NOMO-1 (cell line): ENCODE measurements around the gene GDF15.

Experiments used
- DNase-seq, 2 experiments: peaks; one replicate each; lab custom pipeline; 2025; ENCODE audit not compliant: unreplicated experiment in 2 of 2; lab: John Stamatoyannopoulos, UW

The GDF15 gene

DNA sequence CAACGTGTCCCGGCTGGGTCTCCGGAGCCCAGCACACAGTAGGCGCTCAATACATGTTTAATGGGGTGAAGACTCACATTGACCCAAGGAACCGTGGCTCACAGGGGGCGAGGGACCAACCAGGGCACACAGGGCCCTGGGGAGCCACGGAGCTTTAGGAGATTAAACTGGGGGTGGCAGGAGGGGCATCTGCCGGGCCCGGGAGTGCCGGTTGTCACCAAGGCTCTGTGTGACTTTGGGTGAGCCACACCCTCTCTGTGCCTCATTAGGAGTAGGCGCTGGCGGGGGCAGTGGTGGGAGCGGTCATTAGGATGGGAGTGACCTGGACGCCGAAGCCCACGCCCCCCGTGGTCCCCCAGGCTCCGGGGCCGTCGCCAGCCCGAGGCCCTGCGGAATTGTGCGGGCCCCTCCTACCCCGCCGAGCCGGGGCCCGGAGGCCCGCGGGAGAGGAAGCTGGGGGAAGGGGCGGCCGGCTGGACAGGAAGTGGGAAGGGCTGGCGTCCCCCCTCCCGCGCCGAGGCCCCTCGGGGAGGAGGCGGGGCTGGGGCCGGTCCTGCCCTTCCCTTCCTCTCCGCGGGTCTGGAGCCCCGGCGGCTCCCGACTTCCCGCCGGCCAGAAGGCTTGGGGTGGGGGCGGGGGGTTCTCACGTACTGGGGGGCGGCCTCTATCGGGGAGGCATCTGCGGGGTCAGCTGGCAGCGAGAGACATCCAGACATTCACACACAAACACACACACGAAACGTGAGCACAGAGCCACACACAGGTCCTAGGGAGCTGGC, 31.5 kb downstream of the GDF15 start:
- peak; percentile 72 to 89 for DNase-seq

DNA sequence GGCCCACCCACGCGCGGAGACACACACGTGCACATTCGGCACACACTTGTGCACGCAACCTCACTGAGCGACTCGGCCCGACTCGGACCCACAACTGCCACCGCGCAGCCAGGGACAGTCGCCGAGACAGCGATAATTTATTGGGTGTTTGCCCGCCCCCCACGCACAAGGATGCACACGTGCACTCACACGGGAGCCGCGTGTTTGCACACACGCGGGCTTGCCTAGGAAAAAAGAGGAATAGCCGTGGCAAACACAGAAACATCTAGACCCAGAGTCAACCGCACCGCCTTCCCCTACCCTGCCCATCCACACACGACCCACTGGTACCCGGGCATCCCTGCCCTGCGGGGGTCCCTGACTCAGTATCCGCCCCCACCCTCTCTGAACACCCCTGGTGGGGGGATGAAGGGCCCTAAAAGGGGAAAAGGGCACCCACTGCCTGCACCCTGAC, 32.1 kb downstream of the GDF15 start:
- no peak for DNase-seq

DNA sequence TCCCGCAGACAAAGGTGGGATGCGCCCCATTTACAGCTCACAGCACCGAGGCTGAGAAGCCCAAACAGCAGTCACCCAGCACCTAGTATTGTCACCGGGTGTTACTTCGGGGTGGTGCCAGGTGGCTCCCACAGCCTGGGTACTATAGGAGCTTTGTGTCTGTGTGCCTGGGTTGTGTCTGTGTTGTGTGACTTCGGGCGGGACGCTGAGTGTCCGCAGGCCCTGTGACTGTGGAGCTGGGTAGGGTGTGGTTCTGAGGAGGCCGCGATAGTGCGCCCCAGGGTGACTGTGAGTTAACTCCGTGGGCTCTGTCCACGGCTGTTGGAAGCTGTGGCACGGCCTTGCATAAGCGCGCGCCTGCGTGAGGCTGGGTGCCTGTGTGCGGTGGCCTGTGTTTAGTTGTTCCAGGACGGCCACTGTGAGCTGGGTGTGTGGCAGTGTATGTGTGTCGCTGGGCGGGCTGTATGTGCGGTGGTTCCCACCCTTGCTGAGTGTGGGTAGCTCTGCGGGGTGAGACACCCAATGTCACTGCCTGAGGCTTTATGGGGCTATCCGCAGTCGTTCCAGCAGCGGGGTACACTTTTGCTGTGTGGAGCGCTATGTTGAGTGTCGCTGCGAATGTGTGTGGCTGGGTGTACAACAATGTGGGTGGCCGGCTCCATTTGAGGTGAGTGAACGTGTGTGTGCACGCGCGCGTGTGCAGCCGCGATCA, 32.7 kb downstream of the GDF15 start:
- DNase-seq, result peak in 1 of 2 experiments; percentile 52

DNA sequence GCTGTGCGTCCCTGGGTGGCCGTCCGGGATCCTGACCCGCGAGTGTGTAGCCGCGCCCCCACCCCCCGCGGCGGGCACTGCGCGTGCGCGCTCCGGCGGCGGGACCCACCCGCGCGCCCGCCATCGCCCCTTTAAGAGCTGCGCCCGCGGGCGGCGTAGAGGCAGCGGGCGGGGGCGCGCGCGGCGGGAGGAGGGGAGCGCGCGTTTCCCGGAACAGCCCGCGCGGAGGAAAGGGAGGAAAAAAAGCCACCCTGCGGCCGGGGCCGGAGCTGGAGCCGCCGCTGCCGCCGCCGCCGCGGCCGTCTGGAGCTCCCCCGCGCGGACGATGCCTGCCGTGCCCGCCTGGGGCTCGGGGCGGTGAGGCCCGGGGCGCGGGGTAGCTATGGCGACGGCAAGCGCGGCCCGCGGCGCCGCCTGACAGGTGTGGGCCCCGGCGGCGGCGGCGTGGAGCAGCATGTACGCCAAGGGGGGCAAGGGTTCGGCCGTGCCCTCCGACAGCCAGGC, 33.3 kb downstream of the GDF15 start, which contains the start of gene SSBP4:
Gene SSBP4 (plus strand): TSS at position 204 of the 504 bp plus-strand sequence. CDS start 251 bp downstream, at position 455.
- peak; percentile 59 to 79 for DNase-seq

DNA sequence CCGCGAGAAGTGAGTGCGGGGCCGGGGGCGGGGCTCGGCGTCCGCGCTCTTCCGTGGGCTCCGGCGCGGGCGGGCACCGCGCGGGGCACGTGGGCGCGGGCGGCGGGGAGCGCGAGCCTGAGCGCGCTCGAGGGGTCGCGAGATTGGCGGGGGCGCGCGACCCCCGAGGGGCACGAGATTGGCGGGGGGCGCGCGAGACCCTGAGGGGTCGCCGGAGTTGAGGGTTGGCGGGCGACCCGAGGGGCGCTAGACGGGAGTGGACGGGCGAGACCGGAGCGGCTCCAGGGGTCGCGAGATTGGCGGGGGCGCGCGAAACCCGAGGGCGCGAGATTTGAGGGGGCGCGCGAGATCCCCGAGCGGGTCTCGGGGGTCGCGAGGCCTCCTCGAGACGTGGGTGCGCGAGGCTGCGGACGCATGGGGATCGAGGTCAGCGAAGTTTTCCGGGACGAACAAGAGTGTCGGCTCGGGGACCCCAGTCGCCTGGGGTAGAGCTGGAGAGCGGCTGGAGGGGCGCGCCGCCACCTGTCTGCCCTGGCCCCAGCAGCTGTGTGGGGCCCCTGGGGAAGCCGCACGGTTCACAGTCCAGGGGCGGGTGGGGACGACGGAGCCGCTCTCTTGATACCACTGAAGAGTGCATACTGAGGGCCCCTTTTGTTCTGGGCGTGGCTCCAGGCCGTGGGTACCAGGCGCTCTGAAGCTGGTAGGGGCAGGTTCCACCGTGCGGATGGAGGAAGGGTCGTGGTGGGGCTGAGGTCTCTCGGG, 33.9 kb downstream of the GDF15 start:
- DNase-seq, result peak; percentile 16 to 47

DNA sequence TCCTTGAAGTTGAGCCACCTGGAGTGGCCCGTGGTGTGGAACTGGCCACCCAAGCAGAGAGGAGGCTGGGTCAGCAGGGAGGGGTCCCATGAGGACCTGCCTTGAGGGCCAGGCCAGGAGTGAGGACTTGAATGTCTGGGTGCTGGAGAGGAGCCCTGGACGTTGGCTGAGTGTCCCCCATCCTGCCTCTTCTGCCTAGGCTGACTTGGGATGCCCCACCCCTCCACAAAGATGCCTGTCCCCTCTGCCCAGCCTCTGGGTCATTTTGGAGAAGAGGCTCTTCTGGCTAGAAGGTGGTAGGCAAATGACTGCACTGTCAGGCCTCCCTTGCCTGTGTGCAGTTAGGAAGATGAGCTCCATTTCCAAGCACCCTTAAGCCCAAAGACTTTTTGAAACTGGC, 35.0 kb downstream of the GDF15 start:
- DNase-seq, result no peak

DNA sequence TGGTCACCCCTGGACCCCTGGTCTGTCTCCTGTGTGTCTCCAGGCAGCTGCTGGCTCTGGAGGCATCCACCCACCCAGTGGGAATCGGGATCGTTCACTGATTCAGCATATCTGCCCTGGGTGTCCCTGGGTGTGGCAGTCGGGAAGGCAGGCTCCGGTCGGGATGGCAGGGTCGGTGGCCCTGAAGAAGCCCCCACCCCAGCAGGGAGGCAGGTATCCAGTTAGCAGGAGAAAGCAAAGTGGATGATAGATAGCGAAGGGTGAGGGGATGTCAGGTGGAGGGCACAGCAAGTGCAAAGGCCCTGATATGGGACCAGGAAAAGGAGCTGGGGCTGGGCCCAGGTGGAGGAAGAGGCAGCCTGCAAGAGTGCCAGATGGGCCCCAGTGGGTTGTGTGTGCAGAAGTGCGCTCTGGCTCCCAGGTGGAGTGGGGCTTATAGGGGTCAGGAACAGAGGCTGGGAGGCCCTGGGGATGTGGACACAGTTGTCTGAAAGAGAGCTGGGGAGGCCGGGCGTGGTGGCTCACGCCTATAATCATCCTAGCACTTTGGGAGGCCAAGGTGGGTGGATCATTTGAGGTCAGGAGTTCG, 35.5 kb downstream of the GDF15 start:
- DNase-seq, result no peak

DNA sequence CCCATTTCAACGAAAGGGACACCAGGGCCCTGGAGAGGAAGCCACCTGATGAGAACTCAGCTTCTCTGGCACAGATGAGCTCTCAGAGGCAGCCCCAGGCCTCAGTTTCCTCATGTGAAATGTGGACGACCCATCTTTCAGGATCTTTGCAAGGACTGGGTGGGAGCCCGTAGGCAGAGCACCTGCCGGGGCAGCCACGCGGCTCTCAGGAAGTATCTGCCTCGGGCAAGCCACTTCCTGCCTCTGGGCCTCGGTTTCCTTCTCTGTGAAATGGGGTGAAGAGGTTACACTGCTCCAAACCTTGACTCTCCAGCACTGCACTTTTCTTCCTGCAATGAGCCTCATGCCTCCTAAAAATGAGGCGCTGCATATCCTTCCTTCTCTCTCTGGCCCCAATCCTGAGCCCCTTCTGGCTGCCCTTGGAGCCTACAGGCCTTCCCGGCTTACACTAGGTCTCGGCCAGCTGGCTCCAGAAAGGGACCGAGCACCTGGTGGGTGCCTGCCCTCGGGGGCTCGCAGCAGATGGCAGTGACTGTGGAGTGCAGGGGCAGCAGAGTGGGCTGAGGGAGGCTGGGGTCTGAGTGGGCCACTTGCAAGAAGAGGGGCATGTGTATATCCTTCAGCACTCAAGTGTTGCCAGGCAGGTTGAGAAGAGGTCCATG, 36.7 kb downstream of the GDF15 start:
- no peak for DNase-seq

DNA sequence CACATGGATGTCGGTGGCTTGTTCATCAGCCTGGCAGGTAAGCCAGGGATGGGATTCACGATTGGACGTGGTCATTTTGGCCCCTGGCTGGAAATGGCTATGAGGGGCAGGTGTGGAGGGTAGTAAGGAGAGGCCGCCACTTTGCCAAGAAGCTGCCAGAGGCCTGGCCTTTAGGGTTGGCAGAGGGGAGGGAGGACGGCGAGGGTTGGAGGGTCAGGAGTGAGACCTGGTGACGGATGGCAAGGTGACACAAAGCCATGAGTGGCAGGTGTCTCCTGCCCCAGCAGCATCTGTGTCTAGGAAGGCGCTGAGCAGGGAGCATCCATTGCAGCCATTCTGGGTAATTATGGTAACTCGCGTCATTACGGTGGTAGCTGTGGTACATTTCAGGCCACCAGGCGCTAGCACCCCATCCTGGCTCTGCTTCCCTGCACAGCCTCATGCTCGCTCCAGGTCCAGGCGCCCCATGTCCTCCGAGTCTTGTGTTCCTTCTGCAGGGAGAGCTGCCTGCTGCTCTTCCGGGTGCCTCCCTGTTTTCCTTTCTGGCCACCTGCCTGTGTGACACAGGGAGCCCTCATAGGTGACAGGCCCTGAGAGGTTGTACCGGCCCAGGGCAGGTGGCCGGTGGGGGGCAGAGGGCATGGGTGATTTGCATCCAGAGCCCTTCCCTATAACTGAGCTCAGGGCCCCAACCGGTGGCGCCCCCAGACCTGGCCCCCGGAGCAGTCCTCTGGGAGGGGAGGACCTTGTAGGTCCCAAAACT, 37.5 kb downstream of the GDF15 start:
- no peak for DNase-seq

DNA sequence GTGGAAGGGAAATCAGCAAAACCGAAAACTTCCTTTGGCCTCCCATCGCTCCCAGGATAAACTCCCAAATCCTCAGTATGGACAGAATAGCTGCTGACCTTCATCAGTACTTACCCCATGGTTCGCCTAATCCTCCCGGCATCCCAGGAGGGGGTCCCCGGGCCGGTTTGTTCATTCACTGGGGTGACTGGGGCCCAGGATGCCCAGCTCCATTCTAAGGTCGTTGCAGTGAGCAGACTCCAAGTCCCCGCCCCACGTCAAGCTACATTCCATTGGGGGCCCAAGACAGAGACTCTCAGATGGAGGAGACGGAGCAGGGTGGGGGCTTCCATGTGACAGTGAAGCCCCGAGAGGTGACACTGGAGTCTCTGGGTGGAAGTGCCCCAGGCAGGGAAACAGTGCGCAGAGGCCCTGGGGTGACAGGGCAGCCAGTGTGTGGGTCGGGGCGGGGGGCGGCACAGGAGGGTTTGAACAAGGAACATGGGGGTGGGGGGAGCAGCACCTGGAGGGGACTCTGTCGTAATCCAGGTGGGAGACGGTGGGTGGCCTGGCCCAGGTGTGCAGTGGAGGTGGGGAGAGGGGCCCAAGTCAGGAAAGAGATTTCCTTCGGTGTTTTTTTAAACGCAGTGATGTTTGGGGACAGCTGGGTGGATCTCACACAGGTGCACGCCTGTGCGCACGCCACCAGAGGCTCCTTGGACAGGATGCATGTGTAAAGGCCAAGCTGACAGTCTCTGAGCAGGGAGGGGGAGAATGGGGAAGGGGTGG, 38.3 kb downstream of the GDF15 start:
- no peak for DNase-seq

DNA sequence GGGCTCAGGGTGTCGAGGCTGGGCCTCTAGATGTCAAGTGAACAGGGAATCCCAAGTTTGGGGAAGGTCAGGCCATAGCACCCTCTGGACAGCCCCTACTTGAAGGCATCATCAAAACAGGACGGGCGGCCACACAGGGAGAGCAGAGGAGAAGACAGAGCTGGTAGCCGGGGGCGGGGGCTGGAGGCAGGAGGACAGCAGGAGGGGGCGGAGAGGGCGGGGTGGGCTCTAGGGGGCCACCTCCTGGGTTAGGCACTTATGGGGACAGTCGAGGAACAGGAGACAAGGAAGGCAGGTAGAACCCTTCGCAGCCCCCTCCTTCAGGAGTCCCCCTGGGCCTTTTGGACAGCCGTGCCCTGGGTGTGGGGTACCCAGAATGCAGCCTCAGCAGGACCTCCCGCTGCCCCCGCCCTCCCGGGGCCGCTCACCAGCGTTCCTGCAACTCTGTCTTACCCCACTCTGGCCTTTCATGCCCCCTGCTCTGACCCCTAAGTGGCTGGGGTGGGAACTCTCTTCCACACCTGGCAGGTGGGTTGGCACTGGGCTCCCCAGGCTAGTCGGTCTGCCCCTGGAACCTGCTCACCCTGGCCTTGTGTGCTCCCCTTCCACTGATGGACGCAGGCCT, 39.0 kb downstream of the GDF15 start:
- DNase-seq, result no peak

DNA sequence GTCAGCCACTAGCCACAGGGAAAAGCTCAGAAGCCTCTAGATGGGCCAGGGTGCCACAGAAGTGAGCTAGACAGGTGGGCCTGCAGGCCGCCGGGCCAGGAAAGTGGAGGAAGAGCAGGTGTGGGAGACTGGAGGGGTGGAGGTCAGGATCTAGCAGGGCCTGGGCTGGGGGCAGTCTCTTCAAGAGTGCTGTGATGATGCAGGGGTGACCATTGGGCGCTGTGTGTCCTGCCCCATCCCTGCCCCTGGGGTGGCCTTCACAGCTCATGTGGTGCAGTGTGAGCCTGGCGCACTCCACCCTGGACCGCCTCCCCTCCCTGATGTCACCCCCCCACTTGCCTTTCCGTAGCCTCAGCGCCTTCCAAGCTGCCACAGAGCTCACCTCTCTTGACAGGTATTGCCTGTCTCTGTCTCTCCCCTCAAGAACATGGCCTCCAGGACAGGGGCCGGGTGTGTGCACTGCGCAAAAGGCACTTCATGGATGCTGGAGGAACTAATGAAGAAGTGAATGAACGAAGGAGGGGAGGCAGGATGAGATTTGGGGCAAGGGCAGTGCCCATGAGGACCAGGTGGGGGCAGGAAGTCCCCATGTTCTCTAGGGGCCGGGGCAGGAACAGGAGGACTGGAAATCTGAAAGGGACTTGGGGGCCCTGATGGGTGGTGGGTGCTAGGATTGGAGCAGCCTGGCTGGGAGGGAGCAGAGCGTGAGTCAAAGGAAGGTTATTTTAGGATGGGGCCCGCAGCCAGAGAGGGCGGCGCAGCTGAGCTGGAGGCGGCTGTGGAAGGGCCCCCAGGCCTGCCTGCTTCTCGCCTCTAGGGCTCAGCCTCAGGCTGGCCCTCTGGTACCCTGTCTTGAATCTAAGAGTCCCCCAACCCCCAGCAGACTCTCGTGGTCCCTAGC, 39.8 kb downstream of the GDF15 start:
- no peak for DNase-seq

DNA sequence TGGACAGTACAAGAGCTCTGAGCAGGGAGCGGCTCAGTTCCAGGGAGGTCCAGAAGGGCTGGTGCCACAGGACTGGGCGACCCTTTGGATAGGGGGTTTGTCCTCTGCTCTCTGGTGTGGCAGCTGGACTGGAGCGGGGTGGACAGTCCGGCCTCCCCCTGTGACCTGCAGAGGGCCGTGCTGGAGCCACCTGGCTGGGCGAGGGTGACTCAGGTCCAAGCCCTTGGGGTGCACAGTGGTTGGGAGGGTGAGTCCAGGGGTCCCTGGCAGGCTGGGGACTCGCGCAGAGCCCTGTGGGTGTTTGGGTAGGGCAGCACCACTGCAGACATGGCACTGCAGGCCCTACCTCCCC, 40.4 kb downstream of the GDF15 start:
- DNase-seq, result no peak

DNA sequence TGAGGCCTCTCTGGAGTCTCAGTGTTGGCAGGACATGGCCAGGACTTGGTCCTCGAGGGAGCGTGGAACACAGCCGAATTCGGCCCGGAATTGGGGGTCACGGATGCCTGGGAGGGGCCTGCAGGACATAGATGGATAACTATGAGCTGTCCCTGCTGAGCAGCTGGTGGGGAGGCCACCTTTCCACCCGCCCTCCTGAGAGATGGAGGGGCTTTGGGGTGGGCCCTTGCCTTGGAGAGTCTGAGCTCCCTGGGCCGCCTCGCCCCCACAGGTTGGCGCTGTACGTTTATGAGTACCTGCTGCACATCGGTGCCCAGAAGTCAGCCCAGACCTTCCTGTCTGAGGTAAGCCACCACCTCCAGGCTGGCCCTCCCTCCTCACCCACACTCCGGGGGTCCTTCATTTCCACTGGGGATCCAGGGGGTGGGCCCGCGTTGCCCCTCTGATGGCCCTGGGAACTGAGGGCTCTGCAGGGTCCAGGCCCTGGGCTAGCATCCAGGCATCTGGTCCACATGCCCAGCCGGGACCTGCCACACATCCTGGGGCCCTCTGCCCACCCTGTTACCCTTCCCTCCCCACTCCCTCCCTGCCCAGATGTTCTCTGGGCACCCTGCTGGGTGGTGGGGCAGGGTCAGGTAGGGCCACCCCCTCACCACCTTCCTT, 41.3 kb downstream of the GDF15 start:
- DNase-seq, result no peak

DNA sequence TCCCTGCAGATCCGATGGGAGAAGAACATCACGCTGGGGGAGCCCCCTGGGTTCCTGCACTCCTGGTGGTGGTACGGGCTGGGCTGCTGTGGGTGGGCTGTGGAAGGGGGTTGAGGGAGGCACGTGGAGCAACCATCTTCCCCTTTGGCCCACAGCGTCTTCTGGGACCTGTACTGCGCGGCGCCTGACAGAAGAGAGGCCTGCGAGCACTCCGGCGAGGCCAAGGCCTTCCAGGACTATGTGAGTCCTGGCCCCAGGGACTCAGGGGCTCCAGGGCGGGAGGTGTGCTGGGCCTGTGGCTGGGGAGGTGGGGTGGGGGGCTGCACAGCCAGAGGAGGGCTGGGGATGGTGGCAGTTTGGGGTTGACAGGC, 41.8 kb downstream of the GDF15 start:
- DNase-seq, result no peak

DNA sequence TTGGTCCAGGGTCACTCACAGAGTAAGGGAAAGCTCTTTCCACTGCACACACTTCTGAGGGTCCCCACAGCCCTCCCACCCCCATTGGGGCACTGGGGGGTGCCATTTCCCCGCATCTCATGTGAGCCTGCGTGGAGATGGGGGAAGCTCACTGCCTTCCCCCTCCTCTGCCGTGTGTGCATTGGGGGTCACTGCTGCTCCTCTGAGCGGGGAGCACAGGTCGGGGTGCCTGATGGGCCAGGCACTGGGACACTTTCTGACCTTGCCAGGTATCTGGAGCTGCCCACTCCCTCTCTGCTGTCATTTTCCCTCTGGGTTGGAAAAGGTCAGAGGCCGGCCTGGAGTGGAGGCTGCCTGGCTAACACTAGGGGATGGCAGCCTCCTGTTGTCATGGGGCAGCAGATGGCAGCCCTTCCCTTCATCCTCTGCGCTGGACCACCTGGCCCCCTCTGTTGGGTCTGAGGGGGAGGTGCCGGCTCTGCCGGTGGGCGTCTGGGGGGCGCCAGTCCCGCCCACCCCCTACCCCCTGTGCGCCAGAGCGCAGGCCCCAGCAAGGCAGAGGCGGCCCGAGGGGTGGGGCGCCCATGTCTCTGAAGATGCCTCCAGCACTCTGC, 42.3 kb downstream of the GDF15 start:
- DNase-seq, result no peak
